Dermis microvascular lymphatic vessel endothelial cell (primary cell): ENCODE measurements around the gene TYW1. TPM values are rescaled to one million over a fixed set of nuclear protein-coding genes. Genes with fewer than 3 reads are reported as not detected.
"Not testable (repeated sequence)": the region's sequence is repeated elsewhere in the genome, so short reads cannot be mapped to it uniquely, and the experiment has no call there.

Experiments used
- DNase-seq, 2 donors: peaks; one replicate each; pipeline versions ENCODE4 v3.0.0 to v3.0.0-alpha.2; 2010; ENCODE audit warnings: low read depth in 2 of 2
- total RNA-seq: library from RNA; depleted of rRNA; stranded (reverse); fragments of >200 nt; gene quantifications from 2 replicates; pipeline ENCODE4 v1.2.1, GENCODE V29; 2014

TYW1 gene
- total RNA-seq, 1 donor from 2014 or later: 12.6 TPM

- DNase-seq: not testable (repeated sequence)
Observed at GRCh38 chr7:66994051-66994450, 2.6 kb upstream of the TYW1 start.

- DNase-seq: peak; percentile 48 to 80
Observed at GRCh38 chr7:66994691-66995049, 2.0 kb upstream of the TYW1 start.

GRCh38 chr7:66995050-66995776 is 1.4 kb upstream of the TYW1 start, which contains the start of gene SBDS:
Gene SBDS (minus strand): TSS chr7:66995586. CDS start chr7:66995417, 169 bp downstream.
- peak; percentile 99 for DNase-seq

GRCh38 chr7:67000601-67001258 is 4.1 kb downstream of the TYW1 start:
- not testable (repeated sequence) for DNase-seq

GRCh38 chr7:67004145-67004544 is 7.5 kb downstream of the TYW1 start:
- DNase-seq: not testable (repeated sequence)

GRCh38 chr7:67006965-67007364 is 10.3 kb downstream of the TYW1 start:
- DNase-seq: no peak

GRCh38 chr7:67008260-67008659 is 11.6 kb downstream of the TYW1 start:
- no peak for DNase-seq

- DNase-seq: not testable (repeated sequence)
Observed at GRCh38 chr7:67009677-67010076, 13.0 kb downstream of the TYW1 start.

GRCh38 chr7:67014076-67014622 is 17.5 kb downstream of the TYW1 start:
- DNase-seq: not testable (repeated sequence)

- not testable (repeated sequence) for DNase-seq
Observed at GRCh38 chr7:67017971-67018370, 21.3 kb downstream of the TYW1 start.

GRCh38 chr7:67018940-67019339 is 22.3 kb downstream of the TYW1 start:
- DNase-seq: no peak

- peak; percentile 63 for DNase-seq
Observed at GRCh38 chr7:67019562-67020390, 23.1 kb downstream of the TYW1 start.

- DNase-seq: no peak
Observed at GRCh38 chr7:67021260-67021659, 24.6 kb downstream of the TYW1 start.

GRCh38 chr7:67022511-67022910 is 25.9 kb downstream of the TYW1 start:
- no peak for DNase-seq

GRCh38 chr7:67025459-67025858 is 28.8 kb downstream of the TYW1 start:
- DNase-seq: peak in 1 of 2 donors; percentile 55

- DNase-seq: not testable (repeated sequence)
Observed at GRCh38 chr7:67031685-67032084, 35.1 kb downstream of the TYW1 start.

- DNase-seq: no peak
Observed at GRCh38 chr7:67033251-67033650, 36.6 kb downstream of the TYW1 start.

- DNase-seq: not testable (repeated sequence)
Observed at GRCh38 chr7:67036432-67037395, 40.1 kb downstream of the TYW1 start.

- not testable (repeated sequence) for DNase-seq
Observed at GRCh38 chr7:67040832-67041231, 44.2 kb downstream of the TYW1 start.

- peak in 1 of 2 donors; percentile 77 for DNase-seq
Observed at GRCh38 chr7:67042781-67043558, 46.3 kb downstream of the TYW1 start.
